ENCODE measurements around the gene CA10. TPM values are rescaled to one million over a fixed set of nuclear protein-coding genes. Genes with fewer than 3 reads are reported as not detected.

Gene CA10
- not detected in 2 replicates for total RNA-seq (2014; rRNA removed; shearing (Covaris generic))

DNA sequence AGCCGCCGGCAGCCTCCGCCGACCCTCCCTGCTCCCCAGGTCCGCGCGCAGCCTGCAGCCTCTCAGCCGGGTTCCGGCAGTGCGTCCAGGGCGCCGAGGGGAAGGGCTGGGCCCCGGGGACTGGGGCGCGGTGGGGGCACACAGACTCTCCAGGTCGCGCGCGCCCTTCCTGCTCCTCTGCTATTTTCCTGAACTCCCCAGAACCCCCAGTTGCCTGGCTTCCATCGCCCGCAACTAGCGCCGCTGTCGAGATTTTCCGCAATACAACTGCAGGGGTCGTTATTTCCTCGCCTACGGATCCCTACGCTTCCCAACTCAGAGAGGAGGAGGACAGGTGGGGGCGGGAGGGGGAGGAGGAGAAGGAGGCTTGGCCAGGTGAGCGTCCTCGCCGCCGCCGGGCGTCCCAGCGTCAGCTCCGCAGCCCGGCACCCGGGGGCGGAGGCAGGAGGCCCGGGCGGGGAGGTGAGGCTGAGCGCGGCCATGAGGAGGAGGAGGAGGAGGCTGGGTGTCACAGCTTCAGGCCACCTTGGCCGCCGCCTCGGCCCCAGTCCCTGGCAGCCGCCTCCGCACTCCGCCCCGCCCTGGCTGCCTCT is at the start of gene CA10:
CA10 (minus strand) TSS at position 265 of the 593 bp plus-strand sequence.
- no peak for DNase-seq (ENCODE audit: low read depth)

DNA sequence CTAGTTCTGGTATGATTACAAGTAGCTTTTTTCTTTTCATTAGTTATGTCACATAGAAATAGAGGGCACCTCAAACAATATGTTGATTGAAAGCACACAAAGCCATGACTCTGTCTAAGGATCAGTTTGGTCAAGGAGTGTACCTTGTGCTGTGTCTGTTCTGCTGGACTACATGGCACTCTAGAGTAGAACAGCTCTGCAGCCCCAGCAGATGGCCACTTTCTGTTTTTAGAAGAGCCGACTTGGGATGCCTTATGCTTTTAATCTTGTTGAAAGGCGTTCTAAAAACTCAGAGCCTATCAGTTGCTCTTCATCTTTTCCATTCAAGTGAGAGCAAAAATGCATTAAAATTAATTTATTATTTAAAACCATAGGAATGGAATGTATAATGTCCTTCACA is 49.3 kb upstream of the CA10 start:
- DNase-seq (ENCODE audit: low read depth) = no peak

DNA sequence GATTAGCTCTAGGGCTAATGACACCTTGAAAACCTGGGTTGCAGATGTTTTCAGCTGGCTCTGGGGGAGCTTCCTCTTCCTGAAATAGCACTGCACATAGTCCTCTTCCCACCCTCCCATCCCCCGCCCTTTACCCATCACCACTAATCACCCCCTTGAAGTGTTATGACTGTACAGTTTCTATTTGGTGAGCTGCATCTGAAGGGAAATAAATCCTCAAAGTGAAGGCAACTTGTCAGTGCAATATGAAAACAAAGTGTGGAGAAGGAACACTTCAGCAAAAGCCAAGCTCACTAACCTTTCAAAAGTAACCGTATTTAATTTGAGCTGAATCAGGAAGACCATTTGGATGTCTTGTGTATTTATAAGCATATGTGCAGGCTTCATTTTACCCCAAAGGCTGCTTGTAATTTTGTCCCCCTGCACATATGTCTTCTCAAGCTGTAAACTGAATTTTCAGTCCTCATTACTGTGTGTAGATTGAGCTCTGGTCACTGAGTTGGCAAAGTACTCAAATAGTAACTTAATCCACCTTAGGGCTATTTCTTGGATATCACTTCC is 44.1 kb upstream of the CA10 start:
- no peak for DNase-seq (ENCODE audit: low read depth)

DNA sequence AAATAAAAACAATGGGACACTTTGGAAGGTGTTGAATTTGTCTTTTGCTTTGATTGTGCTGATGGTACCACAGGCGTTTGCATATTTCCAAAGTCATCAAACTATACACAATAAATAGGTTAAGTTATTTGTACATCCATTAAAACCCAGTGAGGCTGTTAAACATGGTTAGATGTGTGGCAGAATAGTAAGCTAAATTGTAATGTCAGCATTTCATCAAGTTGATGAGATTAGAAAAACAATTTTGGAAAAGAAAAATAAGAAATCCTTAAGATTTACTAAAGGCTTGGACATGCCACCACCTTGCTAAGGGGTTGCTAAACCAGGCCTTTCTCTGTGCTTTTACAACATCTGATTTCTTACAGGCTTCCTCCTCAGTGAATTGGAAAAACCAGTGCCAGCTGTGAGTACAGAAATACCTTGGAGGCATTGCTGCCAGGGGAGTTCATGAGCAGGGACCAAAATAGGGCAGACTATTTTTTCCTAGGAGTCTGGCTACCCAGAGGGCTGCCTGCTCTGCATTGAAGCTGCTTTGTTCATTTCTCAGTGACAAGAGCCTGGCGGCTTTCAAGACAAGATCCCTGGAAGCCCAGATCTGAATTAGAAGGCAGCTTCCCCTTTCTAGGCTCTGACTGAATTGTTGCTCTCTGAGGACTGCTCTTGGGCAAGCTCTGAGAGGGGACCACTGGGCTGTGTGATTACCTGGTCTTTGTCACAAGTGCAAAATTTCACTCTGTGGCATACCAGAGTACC is 43.4 kb upstream of the CA10 start:
- DNase-seq (ENCODE audit: low read depth) = no peak

DNA sequence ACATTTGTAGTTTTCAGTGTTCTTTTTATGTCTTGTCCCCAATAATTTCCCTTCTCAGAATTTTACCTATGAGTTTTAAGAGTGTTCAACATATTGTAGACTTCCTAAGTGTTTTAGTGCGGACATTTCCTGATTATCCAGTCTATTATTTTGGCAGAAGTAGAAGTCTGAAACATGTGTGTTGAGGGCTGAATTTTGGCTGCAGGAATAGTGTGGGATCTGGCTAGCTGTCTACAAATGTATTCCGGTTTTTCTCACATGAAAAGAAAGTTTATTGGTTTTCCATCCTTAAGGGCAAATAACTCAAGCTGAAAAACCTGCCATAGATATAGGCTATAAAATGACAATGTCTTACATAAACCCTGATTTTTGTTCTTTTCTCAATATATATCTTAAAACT is 33.0 kb upstream of the CA10 start:
- no peak for DNase-seq (ENCODE audit: low read depth)

DNA sequence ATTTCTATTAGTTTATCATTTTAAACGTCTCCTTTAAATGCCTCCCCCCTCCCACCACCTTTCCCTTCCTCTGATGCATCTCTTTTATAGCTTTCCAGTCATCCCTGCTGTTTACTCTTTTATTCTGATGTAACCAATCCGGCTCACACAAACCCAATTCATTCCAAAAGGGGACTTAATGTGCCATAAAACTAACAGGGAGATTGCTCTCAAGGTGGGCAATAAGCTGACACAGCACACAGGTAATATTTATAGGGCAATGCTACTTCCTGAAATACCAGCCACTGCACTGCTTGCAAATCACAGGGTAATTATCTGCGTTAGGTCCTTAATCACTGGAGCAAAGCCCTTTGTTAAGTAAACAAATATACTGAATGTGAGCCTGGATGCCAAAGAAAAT is 23.3 kb upstream of the CA10 start:
- DNase-seq (ENCODE audit: low read depth) = no peak

DNA sequence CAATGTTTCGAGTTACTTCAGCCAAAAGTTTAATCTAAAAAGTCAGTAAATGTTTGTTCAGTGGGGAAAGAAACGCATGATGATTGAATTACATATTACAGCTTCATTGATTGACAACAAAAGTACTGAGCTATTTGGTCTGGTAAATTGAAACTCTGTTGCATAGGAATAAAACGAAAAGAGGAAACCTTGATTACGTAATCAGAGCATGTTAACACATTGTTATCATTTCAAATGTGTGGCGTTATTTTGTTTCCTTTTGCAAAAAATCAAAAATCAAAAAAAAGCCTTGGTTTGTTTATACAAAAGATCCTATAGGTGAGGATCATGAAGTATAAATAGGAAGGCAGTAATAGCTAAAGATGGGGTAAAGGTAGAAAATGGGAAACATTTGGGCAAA is 19.5 kb upstream of the CA10 start:
- DNase-seq (ENCODE audit: low read depth) = no peak

DNA sequence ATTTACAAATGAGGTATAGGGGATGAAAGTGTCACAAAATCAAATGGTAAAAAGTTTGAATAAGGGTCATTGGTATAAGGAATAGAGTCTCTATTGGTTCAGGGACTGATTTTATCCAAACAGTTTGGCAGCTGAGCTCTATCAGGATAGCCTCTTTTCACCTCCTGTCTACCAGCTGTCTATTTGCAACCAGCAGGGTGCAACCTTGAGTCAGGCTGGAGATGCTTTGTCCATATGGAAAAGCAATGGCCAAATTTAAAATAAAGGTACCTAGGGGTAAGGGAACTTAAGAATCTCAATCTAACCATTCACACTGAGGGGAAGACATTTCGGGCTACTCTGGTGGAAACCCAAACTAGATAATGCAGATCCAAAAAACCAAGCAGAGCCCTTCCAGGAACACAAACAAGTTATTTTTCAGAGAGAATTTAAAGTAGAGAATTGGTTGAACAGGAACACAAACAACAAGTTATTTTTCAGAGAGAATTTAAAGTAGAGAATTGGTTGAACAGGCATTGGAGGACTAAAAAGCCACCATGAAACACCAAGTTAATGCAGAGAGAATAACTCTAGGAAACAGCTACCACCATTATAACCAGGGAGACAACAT is 12.6 kb upstream of the CA10 start:
- DNase-seq (ENCODE audit: low read depth) = no peak

DNA sequence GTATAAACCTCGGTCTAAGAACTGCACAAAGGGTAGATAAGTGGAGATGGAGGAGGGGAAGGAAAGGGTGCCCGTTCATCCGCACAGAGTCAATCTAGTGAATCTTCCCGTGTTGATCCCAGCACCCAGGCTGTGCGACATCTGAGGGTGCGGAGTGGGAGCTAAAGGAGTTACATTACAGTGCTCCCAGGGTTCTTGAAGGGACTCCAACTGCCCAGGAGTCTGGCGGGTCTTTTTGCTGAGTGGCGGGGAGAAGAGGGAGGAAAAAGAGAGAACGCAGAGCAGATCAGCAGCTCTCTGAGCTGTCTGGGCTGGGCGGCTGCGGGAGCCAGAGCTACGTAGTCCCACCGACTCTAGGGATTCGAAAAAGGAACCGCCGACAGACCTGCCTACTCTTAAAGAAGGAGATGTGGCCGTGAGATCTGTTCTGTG is 1.6 kb upstream of the CA10 start:
- DNase-seq (ENCODE audit: low read depth) = no peak

DNA sequence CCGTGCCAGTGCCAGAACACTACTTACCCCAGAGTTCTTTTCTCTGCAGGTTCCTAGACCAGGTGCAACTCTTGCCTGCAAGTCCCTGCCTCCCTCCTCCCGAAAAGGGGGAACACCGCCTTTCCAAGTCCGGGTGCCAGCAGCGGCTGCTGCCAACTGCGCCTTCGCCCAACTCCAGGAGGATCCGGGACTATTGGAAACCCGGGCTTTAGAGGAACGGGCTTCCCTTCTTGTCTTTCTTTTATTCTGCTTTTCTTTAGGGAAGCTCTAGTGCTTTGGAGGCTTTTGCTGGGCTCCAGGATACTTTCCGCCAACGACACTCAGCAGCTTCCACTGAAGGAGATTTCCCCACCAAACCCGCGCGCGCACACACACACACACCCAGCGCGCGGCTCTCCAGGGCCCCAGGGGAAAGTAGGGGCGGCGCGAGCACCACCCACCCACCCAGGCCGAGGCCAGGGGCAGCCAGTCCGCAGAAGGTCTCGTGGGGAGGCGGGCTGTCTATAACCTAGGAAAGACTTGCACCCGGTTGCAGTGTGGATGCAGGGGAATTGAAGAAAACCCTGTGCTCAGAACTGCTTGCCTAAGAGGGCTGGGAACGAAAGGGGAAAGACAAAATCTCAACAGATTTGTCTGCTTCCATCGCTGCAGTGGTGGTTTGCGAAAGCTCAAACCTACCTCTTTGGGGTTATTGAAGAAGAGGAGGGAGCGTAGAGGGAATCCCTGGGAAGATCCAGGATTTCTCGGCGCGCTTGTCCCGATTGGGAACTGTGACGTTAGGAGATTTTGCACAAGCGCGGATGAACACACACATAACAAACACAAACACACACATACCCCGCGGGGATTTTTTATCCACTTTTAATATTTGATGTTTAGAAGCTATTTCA is 977 bp upstream of the CA10 start:
- no peak for DNase-seq (ENCODE audit: low read depth)

DNA sequence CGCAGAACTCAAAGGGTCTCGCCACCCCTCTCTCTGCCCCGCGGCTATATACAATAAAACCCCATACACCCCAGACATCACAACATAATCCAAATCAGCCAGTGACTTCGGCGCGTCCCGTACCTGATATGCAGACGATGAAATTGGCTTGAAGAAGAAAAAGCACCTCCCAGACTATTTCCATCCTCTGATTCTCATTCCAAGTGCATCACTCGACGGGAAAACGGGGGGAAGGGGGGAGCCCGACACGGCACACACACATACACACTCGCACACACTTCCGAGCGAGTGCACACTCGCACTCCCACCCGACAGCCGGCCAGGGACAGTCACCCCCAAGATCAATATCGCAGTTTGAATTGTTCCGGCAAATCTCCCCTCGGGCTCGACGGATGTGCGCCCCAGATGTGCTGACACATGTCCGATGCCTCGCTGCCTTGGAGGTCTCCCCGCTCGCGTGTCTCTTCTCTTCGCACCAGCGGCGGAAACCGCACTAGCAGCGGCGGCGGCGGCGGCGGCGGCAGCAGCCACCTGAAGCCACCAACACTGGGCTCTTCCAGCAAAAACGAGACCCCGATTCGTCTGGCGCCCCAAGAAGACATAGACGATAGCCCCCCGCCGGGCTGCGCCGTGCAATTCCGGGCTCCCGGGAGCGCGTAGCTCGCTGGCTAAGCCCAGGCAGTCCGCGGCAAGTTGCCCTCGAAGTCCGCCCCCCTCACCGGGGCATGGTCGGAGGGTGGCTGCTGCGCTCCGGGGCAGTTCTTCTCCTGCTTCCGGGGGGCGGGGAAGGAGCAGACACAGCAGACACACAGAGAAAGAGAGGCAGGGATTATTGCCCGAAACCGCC is 688 bp downstream of the CA10 start:
- DNase-seq (ENCODE audit: low read depth) = no peak

DNA sequence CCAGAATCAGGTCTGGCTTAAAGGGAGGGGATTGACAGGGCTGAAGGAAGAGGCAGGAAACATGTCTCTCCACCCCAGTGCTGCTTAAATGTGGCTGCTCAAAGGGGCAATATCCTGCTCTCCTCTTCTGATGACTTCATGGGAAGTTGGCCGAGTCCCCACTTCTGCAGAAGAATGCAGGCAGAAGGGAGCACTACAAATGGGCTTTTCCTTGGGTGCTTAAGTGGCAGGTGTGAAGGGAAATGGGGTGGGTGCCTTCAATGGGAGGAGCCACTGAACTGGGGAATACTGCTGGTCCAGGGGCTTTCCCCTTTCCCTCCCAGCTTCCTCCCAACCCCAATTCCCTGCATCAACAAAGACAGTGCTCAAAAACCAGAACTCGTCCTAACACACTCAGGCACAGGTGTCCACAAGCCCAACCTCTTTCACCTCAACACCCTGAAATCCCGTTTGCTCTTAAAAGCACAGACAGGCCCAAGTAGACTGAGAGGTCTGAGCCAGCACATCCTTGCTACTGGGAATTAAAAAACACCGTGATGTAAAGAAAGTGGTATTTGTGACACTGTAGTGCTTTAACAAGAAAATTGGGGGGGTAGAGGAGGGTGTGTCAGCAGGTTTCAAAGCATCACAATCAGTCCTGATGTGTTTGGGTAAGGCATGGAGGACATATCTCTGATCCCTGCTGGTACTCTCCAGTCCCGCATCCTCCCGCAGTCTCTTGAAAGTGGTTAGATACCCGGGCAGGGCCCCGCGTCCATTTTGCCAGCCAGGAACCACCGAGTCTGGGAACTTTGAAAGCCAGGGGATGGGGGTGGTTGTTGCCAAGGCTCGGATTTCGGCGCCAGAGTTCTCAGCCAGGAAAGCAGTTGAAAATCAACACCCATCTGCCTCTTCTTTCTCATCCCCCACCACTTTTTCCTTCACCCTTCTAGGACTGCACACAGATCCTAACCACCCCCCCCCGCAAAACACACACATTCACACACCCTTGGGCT is 1.6 kb downstream of the CA10 start:
- no peak for DNase-seq (ENCODE audit: low read depth)

DNA sequence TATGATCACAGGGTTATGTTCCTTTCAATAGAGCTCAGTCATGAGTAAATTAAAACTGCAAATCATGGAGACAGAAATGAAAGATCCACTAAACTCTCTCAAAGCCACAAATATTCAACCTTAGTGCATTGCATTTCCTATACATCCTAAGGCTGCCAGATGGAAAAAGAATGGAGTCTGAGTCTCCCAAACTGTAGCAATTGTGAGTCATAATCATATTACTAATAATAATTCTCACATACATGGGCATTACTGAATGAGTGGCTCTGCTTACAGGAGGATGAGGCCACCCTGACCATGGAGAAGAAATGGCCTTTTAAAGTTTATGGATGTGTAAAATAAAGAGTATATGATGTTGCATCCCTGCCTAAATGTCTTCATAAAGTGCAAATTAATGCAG is 3.2 kb downstream of the CA10 start:
- DNase-seq (ENCODE audit: low read depth) = no peak

DNA sequence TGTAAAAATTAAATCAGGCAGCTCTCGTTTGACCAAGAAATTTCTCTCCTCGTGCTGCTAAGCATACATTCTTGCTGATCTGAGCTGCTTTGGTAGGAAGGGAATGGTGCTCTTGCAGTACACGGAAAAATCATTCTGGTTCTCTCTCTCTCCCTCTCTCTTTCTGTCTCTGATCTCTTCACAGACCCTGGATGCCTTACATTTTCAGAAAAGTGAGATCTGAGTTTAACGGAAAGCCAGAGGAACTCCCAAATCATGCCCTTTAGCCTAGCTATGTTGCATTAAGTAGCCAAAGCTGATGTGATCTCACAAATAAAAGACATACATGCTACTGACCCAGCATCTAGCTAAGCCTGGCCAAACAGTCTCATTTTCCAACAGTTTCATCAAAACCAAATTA is 4.0 kb downstream of the CA10 start:
- no peak for DNase-seq (ENCODE audit: low read depth)

DNA sequence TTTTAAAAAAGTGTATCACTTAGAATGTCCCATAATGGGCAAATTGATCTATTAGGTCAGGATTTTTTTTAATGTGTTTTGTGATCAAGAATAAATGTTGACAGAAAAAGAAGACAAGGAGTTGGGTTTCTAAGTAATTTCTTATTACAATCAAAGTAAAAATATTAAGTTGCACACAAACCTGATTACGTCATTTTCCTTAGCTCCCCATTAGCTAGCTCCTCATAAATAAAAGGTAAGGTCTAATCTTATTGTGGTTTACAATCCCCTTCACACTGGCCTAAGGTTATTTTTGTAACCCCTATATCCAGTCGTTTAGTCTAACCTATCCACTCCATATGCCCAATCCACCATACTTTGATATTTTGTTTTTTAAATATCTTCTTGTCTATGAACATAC is 7.6 kb downstream of the CA10 start:
- no peak for DNase-seq (ENCODE audit: low read depth)

DNA sequence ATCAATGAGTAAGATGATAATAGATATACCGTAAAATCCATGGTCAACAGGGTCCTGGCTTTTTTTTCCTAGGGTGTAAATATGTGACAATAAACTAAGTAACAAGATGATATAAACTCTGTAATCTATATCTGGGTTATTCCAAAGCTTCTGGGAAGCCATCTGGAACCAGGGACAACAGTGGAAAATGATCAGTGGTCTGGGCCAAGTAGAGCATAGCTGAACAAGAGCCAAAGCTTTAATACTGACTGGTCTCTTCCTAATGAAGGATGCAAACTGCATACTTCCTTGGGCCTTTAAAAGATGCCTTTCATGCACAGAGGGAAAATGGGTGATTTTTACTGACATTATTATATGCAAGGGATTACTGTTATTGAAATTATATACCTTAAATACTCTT is 8.9 kb downstream of the CA10 start:
- DNase-seq (ENCODE audit: low read depth) = no peak

DNA sequence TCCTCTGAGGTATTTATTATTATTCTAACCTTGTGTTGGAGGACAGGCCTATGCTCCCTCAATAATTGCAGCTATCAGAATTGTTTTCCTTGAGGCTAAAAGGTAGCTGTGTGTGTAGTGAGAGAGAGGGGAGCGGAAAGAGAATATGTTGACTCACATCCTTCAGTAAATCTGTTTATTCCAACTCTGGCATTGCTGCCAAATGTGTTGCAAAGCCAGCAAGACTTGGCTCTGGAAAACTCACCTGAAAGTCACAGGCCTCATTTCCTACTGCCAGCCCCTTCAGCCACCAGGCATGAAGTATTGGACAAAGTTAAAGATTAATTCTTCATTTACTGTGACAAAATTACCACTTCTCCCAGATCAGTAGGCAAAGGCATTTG is 9.6 kb downstream of the CA10 start:
- no peak for DNase-seq (ENCODE audit: low read depth)

DNA sequence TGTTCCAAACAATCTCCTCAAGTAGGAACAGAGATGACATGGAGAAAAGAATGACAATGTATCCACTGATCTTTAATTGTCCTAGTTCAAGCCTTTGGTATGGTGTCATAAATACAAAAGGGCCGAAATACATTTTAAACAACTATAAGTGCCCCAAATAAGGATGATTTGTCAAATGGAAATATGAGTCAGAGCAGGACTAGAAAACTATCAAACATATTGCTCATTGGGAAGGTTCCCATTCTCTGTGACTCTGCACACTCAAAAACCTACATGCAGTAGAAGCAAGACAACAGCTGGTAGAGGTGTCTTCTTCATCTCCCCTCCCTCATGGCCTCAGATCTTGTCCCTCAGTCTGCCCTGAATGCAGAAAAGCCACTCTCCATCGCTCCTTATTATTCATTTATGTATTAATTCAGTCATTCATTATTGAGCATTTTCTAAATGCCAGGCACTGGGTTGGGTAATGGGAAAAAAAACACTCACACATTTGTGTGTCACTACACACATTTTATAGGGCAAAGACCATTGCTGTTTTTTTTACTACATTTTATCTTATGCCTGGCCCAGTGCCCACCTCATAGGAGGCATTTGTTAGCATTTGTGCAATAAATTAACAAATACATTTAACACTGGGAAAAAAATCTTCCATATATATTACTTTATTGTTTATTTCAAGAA is 10.1 kb downstream of the CA10 start:
- DNase-seq (ENCODE audit: low read depth) = no peak

DNA sequence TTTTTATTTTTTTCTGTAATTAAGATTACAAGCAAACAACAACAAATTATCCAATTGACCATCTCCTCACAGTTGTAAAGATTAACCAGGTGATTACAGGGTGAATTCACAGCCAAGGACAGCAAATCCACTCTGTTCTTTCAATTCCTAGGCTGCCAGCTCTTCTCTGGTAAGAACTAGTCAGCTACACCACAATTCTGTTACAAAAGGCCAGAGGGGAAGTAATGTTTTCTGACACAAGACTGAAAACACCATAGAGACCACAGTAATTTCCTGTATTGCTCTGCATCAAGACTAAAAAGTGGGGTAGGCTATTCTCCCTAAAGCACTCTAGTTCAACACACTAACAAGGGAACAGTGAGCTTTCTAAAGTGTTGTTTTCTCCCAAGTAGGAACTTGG is 10.6 kb downstream of the CA10 start:
- no peak for DNase-seq (ENCODE audit: low read depth)

Measured in Daoy (cell line).